ENCODE data around the gene FIGNL2. TPM values are rescaled to one million over a fixed set of nuclear protein-coding genes. Genes with fewer than 3 reads are reported as not detected.
A peak's percentile ranks its signal among the peaks of the same experiment; 100 is the strongest.

The FIGNL2 gene
- total and polyA plus RNA-seq, 2 of the 13 experiments (the other 11 are each of a cell fraction or from before 2014, with no cell fraction given) = 0.82 to 1.00 TPM

DNA sequence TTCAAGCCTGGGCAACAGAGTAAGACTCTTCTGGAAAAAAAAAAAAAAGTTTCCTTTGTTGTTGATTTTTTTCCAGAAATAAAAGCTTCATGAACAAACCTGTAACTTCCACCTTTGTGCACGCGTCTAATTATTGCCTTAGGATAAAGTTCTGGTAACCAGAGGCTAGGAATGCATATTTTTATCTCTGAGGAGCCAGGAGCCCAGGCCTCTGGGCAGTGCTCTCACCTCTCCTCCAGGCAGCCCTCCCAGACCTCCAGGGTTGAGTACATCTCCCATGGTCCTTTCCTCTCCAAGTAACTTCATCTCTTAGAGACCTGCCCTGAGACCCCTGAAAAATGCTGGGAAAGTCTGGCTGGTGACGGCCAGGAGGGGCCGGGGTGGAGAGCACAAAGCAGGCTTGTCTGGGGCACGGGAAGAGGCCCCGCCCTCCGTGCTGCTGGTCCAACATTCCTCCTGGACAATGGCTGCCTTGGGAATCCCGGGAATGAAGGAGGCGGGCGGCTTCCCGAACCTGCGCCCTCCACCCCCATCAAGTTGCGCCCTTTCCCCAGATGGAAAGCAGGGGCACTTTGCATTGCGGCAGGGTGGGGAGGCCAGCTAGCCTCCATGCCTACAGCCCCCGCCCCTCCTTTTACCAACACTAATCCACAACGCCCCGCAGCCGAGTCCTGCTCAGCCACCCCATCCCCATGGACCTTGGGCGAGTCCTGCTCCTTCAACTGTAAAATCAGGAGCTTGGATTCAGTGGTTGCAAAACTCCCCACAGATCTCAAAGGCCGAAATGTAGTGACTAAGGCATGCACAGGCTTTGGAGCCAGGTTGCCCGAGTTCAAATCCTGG is 7.3 kb upstream of the FIGNL2 start (continued):
- TF ChIP-seq, protein P1, sequence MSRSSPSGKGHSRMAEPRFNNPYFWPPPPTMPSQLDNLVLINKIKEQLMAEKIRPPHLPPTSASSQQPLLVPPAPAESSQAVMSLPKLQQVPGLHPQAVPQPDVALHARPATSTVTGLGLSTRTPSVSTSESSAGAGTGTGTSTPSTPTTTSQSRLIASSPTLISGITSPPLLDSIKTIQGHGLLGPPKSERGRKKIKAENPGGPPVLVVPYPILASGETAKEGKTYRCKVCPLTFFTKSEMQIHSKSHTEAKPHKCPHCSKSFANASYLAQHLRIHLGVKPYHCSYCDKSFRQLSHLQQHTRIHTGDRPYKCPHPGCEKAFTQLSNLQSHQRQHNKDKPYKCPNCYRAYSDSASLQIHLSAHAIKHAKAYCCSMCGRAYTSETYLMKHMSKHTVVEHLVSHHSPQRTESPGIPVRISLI (CRISPR knock-in tag; IDR thresholded peaks at IDR 0.05; ENCODE audit: borderline replicate concordance) = no peak
- TF ChIP-seq, protein P2, sequence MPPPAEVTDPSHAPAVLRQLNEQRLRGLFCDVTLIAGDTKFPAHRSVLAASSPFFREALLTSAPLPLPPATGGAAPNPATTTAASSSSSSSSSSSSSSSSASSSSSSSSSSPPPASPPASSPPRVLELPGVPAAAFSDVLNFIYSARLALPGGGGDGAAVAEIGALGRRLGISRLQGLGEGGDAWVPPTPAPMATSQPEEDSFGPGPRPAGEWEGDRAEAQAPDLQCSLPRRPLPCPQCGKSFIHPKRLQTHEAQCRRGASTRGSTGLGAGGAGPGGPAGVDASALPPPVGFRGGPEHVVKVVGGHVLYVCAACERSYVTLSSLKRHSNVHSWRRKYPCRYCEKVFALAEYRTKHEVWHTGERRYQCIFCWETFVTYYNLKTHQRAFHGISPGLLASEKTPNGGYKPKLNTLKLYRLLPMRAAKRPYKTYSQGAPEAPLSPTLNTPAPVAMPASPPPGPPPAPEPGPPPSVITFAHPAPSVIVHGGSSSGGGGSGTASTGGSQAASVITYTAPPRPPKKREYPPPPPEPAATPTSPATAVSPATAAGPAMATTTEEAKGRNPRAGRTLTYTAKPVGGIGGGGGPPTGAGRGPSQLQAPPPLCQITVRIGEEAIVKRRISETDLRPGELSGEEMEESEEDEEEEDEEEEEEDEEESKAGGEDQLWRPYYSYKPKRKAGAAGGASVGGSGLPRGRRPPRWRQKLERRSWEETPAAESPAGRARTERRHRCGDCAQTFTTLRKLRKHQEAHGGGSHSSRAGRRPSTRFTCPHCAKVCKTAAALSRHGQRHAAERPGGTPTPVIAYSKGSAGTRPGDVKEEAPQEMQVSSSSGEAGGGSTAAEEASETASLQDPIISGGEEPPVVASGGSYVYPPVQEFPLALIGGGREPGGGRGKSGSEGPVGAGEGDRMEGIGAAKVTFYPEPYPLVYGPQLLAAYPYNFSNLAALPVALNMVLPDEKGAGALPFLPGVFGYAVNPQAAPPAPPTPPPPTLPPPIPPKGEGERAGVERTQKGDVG (CRISPR knock-in tag; IDR thresholded peaks at IDR 0.05; ENCODE audit: borderline replicate concordance) = no peak
- TF ChIP-seq SOX13 (IDR thresholded peaks at IDR 0.05) (no peak), SOX13 (CRISPR knock-in tag; conservative IDR thresholded peaks at IDR 0.05 in 1 of 2, IDR thresholded peaks at IDR 0.05 in 1 of 2) (peak in 1 of 2 experiments; percentile 50; a peak in 2 of 4 replicates), ZNF446 (CRISPR knock-in tag; IDR thresholded peaks at IDR 0.05) (no peak), ZNF432 (CRISPR knock-in tag; IDR thresholded peaks at IDR 0.05; ENCODE audit: borderline replicate concordance) (no peak), ZFP82 (CRISPR knock-in tag; IDR thresholded peaks at IDR 0.05; ENCODE audit: borderline replicate concordance) (no peak), FOXK1 (CRISPR knock-in tag; IDR thresholded peaks at IDR 0.05; ENCODE audit: borderline replicate concordance, low read depth) (no peak), ZNF607 (CRISPR knock-in tag; IDR thresholded peaks at IDR 0.05; ENCODE audit: borderline replicate concordance) (no peak), TOPORS (CRISPR knock-in tag; IDR thresholded peaks at IDR 0.05) (no peak), NR2F1 (CRISPR knock-in tag; IDR thresholded peaks at IDR 0.05) (no peak), ZNF274 (CRISPR knock-in tag; IDR thresholded peaks at IDR 0.05) (no peak)
- TF ChIP-seq, protein P3, sequence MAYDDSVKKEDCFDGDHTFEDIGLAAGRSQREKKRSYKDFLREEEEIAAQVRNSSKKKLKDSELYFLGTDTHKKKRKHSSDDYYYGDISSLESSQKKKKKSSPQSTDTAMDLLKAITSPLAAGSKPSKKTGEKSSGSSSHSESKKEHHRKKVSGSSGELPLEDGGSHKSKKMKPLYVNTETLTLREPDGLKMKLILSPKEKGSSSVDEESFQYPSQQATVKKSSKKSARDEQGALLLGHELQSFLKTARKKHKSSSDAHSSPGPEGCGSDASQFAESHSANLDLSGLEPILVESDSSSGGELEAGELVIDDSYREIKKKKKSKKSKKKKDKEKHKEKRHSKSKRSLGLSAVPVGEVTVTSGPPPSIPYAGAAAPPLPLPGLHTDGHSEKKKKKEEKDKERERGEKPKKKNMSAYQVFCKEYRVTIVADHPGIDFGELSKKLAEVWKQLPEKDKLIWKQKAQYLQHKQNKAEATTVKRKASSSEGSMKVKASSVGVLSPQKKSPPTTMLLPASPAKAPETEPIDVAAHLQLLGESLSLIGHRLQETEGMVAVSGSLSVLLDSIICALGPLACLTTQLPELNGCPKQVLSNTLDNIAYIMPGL (CRISPR knock-in tag; IDR thresholded peaks at IDR 0.05; ENCODE audit: borderline replicate concordance in 1 of 2, low read depth in 1 of 2) = no peak
- TF ChIP-seq, protein P4, sequence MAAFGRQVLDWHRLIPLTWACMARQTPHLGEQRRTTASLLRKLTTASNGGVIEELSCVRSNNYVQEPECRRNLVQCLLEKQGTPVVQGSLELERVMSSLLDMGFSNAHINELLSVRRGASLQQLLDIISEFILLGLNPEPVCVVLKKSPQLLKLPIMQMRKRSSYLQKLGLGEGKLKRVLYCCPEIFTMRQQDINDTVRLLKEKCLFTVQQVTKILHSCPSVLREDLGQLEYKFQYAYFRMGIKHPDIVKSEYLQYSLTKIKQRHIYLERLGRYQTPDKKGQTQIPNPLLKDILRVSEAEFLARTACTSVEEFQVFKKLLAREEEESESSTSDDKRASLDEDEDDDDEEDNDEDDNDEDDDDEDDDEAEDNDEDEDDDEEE (CRISPR knock-in tag; IDR thresholded peaks at IDR 0.05) = no peak
- TF ChIP-seq, protein P5, sequence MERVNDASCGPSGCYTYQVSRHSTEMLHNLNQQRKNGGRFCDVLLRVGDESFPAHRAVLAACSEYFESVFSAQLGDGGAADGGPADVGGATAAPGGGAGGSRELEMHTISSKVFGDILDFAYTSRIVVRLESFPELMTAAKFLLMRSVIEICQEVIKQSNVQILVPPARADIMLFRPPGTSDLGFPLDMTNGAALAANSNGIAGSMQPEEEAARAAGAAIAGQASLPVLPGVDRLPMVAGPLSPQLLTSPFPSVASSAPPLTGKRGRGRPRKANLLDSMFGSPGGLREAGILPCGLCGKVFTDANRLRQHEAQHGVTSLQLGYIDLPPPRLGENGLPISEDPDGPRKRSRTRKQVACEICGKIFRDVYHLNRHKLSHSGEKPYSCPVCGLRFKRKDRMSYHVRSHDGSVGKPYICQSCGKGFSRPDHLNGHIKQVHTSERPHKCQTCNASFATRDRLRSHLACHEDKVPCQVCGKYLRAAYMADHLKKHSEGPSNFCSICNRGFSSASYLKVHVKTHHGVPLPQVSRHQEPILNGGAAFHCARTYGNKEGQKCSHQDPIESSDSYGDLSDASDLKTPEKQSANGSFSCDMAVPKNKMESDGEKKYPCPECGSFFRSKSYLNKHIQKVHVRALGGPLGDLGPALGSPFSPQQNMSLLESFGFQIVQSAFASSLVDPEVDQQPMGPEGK (CRISPR knock-in tag; IDR thresholded peaks at IDR 0.05) = peak; percentile 46; the same call in 1 of the 2 replicates

All from HepG2 (cell line).